ENCODE data around the gene CRACDL.

Gene CRACDL

DNA sequence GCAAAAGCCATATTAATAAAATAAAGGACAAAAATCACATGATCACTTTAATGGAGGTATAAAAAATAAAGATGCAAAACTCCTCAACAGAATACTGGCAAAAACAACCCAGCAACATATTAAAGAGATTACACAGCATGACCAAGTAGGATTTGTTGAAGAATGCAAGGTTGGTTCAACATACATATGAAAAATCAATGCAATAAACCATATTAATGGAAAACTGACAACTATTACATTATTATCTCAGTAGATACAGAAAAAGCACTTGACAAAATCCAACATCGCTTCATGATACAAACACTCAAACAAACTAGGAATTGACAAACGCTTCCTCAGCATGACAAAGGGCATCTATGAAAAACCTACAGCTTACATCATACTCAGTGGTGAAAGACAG lies 76.7 kb downstream of the CRACDL start:
- no peak for DNase-seq (ENCODE audit: low read depth)

DNA sequence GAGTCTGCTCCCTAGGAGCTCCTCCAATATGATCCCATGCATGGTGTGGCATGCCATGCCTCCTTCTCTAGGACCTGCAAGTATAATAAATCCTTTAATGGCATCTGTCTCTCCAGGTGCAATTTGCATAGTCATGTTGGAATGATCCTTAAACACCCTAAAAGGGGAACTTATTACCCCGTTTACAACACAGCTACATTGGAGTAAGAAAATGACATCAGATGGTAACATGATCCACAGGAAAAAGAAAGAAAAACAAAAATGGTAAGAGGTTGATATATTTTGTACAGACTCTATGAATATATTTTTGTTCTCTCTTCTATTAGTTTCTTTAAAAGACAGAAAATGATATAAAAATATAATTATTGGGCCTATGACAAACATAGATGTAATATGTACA lies 79.0 kb downstream of the CRACDL start:
- no peak for DNase-seq (ENCODE audit: low read depth)

- DNase-seq (ENCODE audit: low read depth), result no peak
Observed at GRCh38 chr2:98854682-98855081, 81.3 kb downstream of the CRACDL start.

DNA sequence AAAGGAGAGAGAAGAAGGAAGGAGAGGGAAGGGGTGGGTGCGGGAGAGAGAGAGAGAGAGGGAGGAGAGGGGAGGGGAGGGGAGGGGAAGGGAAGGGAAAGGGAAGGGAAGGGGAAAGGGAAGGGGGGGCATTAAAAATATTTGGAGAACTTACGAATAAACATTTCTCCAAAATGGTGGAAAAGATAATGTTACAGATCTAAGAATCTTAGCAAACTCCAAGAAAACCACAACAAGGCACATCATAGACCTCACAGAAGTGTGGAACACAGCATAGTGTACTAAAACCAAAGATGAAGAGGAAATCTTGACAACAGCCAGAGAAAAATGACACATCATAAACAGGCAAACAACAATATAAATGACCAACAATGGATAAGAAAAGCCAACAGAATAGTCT lies 83.1 kb downstream of the CRACDL start:
- DNase-seq (ENCODE audit: low read depth), result no peak

DNA sequence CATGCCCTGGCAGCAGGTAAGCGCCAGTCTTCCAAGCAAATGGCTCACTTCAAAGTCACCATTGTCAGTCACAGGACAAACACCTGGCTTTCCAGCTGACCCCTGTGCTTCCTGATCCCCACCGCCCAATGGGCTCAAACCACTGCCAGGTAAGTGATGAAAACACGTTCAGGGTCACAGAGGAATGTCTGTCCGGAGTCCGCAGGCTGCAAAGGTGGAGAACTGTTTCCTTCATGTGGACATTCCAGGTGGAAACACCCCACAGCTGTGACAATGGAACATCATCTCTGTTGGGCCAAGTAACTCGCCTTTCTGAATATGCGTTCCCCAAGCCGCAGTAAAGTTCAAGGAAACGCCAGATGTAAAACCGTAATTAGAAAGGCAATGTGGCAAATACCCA lies 86.0 kb downstream of the CRACDL start:
- DNase-seq (ENCODE audit: low read depth), result no peak

GRCh38 chr2:98849113-98849512 lies 86.9 kb downstream of the CRACDL start:
- DNase-seq (ENCODE audit: low read depth), result no peak

GRCh38 chr2:98847853-98848252 lies 88.2 kb downstream of the CRACDL start:
- no peak for DNase-seq (ENCODE audit: low read depth)

GRCh38 chr2:98846041-98846440 lies 90.0 kb downstream of the CRACDL start:
- peak; percentile 30 for DNase-seq (ENCODE audit: low read depth)

GRCh38 chr2:98842136-98842535 lies 93.9 kb downstream of the CRACDL start:
- no peak for DNase-seq (ENCODE audit: low read depth)

DNA sequence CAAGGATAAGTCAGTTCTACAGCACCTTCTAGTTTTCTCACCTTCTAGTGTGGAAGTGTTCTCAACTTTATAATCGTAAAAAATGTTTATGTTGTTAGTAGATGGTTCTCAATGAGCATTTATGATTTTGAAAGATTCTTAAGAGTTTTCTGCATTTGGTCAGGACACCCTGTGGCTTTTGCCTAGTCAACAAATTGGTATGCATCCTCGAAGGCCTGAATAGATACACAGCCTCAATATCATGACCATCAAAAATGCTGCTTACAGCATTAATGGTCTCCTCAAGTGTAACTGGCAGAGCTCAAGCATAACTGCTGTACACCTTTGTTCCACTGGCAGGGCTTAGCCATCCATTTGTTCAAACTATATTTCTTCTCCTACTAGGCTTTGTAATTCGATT lies 96.7 kb downstream of the CRACDL start:
- peak; percentile 61 for DNase-seq (ENCODE audit: low read depth)

DNA sequence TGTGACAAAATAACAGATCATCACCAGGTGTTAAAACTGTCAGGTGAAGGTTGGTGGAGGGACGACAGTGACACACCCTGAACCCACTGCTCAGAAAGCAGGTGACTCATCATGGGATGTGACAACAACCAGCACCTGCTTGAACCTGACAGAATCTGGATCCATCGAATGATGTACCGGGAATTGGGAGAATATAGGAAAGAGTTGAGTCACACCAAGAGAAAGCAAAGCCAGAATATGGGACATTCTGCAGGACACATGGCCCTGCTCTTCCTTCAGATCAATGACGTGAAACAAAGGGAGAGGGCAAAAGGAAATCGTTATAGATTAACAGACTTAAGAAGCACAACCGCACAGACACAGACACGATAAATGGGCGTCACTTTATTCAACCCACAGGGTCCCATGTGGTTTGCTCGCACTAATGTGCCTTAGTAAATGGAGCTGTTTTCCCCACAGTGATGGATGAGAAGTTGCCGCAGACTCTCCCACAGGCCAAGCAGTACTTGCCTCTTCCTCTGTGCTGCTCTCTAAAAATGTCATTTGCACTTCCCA lies 100.1 kb downstream of the CRACDL start:
- no peak for DNase-seq (ENCODE audit: low read depth)

GRCh38 chr2:98833917-98834263 lies 102.1 kb downstream of the CRACDL start:
- no peak for DNase-seq (ENCODE audit: low read depth)

DNA sequence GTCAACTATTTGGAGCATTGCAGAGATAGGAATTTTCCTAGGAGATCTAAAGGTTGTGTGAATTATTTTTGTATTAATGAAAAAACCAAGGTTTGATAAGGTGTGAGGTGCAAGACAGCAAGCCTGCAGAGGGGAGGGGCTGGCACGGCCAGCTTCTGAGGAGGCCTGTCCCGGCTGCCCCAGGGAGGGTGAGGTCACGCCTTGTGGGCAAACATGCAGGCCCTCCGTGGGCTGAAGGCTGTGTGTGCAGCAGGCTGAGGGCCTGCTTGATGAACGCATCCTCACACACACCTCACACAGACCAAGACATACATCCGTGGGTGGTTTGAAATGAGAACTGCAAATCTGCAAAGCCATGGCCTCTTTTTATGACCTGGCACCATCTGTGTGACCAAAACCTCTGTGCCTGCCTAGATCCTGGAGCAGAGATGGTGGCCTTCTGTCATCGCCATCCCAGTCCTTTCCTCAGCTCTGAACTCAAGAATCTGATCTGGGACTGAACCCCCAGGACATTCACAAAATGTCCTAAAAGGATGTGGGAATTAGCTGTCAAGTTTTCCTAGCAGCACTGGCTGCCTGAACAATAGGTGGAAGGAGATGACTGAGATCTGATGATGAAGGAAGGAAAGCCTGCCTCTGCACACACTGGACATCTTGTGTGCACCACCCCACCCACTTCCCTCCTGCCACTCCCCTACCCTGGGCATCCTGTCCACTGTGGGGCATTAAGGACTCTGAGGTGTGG lies 102.7 kb downstream of the CRACDL start:
- DNase-seq (ENCODE audit: low read depth), result no peak

DNA sequence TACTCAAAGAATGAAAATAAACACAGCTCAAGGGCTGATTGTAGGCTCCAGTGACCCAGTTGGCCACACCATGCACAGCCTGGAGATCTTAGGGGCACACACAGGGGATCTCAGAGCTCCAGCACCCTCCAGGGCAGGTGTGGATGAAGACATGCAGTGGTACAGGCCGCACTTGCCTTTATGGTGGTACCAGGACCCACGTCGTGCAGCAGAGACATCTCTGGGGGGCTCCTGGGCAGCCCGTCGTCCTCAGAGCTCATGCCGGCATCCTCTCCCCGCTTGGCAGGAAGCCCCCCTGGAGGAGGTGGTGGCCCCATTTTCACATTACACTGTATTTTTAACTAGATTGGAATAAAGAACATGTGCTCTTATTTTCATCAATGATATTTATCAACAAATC lies 103.9 kb downstream of the CRACDL start:
- DNase-seq (ENCODE audit: low read depth), result no peak

- no peak for DNase-seq (ENCODE audit: low read depth)
Observed at GRCh38 chr2:98830571-98831145, 105.4 kb downstream of the CRACDL start.

DNA sequence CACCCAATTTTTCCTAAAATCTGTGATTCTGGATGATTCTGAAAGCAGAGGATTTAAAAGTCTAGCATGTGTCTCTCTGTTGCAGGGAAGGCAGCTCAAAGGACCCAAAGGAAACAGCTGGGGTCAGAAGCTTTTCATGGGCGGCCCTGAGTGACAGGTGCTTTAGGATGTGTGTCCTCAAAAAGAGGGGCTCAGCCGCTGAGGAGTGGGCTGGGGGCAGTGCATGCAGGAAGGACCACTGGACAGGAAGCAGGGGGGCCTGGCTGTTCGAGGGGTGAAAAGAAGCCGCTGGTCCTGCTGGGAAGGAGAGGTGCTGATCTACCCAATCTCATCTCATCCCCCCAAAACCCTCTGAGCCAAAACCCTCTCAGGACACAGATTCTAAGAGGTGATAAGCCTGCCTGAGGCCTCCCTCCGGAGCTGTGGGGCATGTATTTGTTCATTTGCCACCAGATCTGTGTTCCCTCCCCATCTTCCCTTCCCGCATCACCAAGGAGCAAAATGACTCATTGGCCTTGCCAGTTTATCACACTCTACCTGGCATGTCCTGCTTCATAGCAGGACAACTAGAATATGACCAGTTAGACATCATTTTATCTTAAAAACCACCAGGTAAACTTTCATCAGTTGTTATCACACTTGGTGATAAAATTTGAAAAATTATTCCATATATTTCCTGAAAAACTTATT lies 106.3 kb downstream of the CRACDL start:
- DNase-seq (ENCODE audit: low read depth), result no peak

DNA sequence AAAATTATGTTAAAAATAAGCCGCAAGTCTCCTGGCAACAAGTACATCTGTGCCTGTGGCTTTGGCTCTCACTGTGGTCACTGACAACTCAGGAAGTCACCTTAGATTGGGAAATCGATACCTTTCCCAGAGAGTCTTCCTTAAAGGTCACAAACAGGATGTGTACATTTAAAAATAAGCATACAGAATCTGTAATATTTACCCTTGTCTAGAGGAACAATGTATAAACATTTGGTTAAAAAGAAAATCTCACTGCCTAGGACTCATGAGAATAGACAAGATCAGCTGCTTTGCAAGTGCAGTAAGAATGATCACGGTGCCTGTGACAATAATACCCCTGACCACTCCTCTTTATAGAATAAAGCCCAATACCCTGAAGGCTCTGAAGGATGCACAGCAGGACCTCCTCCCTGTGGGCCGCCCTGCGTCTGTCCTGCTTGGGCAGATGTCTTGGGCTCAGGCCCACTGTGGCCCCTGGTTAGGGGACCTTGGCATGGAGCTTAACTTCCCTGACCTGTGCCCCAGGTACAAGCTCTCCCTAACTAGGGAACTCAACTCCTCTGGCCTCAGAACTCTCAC lies 107.1 kb downstream of the CRACDL start:
- no peak for DNase-seq (ENCODE audit: low read depth)

DNA sequence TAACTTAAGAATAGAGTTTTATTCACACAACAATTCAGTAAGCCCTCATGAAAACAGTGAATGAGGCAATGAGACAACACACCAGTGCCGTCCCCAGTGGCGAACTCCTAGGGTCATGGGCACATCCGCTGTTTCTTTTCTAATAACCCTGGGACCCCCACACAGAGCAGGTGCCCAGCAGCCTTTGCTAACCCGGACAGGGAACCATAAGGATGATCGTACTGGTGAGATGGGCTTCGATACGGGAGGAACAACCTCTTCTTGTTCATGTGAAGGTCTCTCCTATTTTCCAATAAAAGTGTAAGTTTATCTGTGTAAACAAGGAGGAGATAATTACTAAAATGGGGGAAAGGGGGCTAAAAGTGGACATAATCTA lies 107.7 kb downstream of the CRACDL start:
- DNase-seq (ENCODE audit: low read depth), result no peak

DNA sequence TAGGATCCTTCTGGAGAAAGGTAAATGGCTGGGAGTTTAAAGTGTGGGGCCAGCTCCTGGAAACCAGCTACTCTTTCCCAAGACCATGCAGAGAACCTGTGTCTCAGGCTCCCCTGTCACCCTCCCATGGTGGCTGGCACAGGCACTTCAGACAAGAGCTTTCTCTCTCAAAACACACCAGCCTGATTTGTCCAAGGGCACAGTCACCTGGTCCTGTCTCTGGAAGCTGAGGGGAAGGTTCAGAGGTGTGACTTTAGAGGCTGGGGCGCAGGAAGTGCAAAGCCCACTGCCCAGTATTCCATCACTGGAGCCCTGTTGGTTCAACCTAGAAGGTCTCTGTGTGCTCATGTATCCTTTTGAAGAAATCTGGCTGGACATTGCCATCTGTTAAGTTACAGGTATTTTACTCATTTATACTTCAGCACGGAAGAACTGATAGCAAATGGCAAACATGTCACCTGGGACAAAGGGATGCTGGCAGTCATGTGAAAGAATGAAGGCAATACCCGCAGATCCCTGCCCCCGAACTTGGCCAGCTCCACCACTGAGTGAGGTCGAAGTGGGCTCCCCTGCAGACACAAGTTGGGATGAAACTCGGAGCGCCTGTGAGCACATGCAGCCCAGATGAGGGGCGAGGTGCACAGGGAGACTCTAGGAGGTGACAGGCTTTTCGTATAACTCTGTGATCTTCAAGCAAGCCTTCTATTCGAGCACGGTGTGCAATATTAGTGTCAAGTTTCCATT lies 108.2 kb downstream of the CRACDL start:
- no peak for DNase-seq (ENCODE audit: low read depth)

- DNase-seq (ENCODE audit: low read depth), result no peak
Observed at GRCh38 chr2:98826856-98827255, 109.2 kb downstream of the CRACDL start.

- DNase-seq (ENCODE audit: low read depth), result no peak
Observed at GRCh38 chr2:98825858-98826257, 110.2 kb downstream of the CRACDL start.

DNA sequence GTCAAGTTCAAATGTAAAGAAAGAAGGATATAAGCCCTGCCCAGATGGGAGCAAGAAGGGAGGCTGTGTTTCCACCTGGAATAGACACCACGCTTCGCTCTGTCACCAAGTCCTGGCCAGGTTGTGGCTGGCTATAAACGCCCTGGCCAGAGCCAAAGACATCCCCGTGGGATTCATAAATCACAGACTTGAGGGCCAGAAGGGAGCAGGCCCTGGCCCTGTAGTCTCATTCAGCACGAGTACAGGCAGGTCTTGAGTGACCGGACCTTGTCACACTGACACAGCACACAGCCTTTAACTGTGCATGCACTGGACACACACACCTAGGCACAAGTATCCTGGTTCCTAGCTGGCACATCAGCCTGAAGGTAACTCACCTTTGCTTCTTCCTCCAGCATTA lies 110.6 kb downstream of the CRACDL start:
- DNase-seq (ENCODE audit: low read depth), result no peak

Data from EH (cell line).